ENCODE measurements around the gene KCNIP4. TPM values are rescaled to one million over a fixed set of nuclear protein-coding genes. Genes with fewer than 3 reads are reported as not detected.

The KCNIP4 gene
- total RNA-seq, 1 experiment from 2014 or later: not detected

DNA sequence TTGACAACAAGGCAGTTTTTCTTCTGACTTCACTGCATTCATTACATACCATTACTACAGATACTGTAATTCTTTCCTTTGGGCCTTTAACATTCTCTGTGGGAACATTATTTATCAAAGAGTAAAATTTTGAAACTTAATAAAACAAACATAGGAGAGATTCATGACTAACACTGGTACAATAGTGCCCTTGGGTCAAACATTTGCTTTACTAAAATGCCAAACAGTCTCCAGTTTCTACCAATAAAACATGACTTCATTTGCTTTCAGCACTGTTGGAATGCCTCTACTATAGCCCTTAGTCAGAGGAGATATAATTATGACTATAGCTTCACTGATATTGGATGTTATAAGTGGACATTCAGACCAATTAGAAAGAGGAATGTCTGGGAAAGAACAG, 766.9 kb downstream of the KCNIP4 start:
- TF ChIP-seq, protein P1, sequence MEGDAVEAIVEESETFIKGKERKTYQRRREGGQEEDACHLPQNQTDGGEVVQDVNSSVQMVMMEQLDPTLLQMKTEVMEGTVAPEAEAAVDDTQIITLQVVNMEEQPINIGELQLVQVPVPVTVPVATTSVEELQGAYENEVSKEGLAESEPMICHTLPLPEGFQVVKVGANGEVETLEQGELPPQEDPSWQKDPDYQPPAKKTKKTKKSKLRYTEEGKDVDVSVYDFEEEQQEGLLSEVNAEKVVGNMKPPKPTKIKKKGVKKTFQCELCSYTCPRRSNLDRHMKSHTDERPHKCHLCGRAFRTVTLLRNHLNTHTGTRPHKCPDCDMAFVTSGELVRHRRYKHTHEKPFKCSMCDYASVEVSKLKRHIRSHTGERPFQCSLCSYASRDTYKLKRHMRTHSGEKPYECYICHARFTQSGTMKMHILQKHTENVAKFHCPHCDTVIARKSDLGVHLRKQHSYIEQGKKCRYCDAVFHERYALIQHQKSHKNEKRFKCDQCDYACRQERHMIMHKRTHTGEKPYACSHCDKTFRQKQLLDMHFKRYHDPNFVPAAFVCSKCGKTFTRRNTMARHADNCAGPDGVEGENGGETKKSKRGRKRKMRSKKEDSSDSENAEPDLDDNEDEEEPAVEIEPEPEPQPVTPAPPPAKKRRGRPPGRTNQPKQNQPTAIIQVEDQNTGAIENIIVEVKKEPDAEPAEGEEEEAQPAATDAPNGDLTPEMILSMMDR (conservative IDR thresholded peaks at IDR 0.05): no peak
- TF ChIP-seq EZH2 (IDR thresholded peaks at IDR 0.05; ENCODE audit: low read depth): no peak
- Histone ChIP-seq H3F3A (ENCODE audit: insufficient read depth, low read depth) (no peaks in the 10 kb centered on the region), H2AFZ (no peak overlapping the region), H4K20me1 (ENCODE audit: insufficient read depth) (no peaks in the 10 kb centered on the region), H3K4me2 (no peak overlapping the region), H3K79me2 (ENCODE audit: low read depth) (no peaks in the 10 kb centered on the region), H3K27ac (no peak overlapping the region), H3K9me2 (ENCODE audit: insufficient read depth) (no peaks in the 10 kb centered on the region), H3K27me3 (ENCODE audit: insufficient read depth, low read depth) (no peaks in the 10 kb centered on the region), H3K4me3 (no peak overlapping the region), H3K4me1 (replicated peaks; ENCODE audit: insufficient read depth) (no peaks in the 10 kb centered on the region), H3K9me3 (ENCODE audit: insufficient read depth, low read depth) (no peaks in the 10 kb centered on the region), H3K36me3 (ENCODE audit: low read depth) (no peaks in the 10 kb centered on the region)
- intact Hi-C loops (cut with micrococcal nuclease; ENCODE audit: unreplicated experiment): no loop called here
- CTCF ChIA-PET: no interaction called here
- no TSS peak for BruUV-seq (replicated peaks)
- DNase-seq: no peak
- POLR2A ChIA-PET (ENCODE audit: unreplicated experiment): no interaction called here

- Histone ChIP-seq H3K9me2 (ENCODE audit: insufficient read depth) (no peaks in the 10 kb centered on the region), H3K4me2 (no peak overlapping the region), H3K4me1 (replicated peaks; ENCODE audit: insufficient read depth) (no peaks in the 10 kb centered on the region), H4K20me1 (ENCODE audit: insufficient read depth) (no peaks in the 10 kb centered on the region), H3K36me3 (ENCODE audit: low read depth) (no peaks in the 10 kb centered on the region), H3K27ac (no peak overlapping the region), H3K4me3 (no peak overlapping the region), H3F3A (ENCODE audit: insufficient read depth, low read depth) (no peaks in the 10 kb centered on the region), H3K27me3 (ENCODE audit: insufficient read depth, low read depth) (no peaks in the 10 kb centered on the region), H2AFZ (no peak overlapping the region), H3K9me3 (ENCODE audit: insufficient read depth, low read depth) (no peaks in the 10 kb centered on the region), H3K79me2 (ENCODE audit: low read depth) (no peaks in the 10 kb centered on the region)
- BruUV-seq (replicated peaks): no TSS peak
- ChIA-PET CTCF (no interaction called here), POLR2A (ENCODE audit: unreplicated experiment) (no interaction called here)
- intact Hi-C loops (cut with micrococcal nuclease; ENCODE audit: unreplicated experiment): no loop called here
- TF ChIP-seq, protein P1 (conservative IDR thresholded peaks at IDR 0.05): no peak
- no peak for TF ChIP-seq EZH2 (IDR thresholded peaks at IDR 0.05; ENCODE audit: low read depth)
- DNase-seq: no peak
Observed at GRCh38 chr4:21177871-21178270, 770.7 kb downstream of the KCNIP4 start.

DNA sequence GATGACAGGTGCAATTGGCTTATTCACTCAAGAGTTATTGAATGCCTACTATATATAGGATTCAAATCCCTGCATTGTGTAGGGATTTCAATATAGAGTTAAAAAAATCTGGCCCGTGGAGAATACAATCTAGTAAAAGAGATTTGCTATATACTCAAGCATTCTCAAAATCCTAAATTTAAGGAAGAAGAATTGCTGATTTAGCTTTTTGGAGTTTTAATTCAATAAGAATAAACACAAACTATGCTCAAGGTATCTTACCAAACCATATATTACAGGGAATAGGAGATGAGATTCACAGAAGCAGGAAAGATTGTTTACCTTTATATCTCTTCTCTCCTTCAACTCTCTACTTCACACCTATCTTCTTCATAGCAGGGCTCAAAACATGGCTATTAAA, 771.5 kb downstream of the KCNIP4 start:
- H3K4me1 ChIP-seq (replicated peaks; ENCODE audit: insufficient read depth): no peaks in the 10 kb centered on the region
- DNase-seq: no peak
- intact Hi-C loops (cut with micrococcal nuclease; ENCODE audit: unreplicated experiment): no loop called here
- no peak overlapping the region for H3K4me3 ChIP-seq
- H3K9me2 ChIP-seq (ENCODE audit: insufficient read depth): no peaks in the 10 kb centered on the region
- H3K27me3 ChIP-seq (ENCODE audit: insufficient read depth, low read depth): no peaks in the 10 kb centered on the region
- H3F3A ChIP-seq (ENCODE audit: insufficient read depth, low read depth): no peaks in the 10 kb centered on the region
- ChIA-PET POLR2A (ENCODE audit: unreplicated experiment) (no interaction called here), CTCF (no interaction called here)
- TF ChIP-seq, protein P1 (conservative IDR thresholded peaks at IDR 0.05): no peak
- no peak for TF ChIP-seq EZH2 (IDR thresholded peaks at IDR 0.05; ENCODE audit: low read depth)
- BruUV-seq (replicated peaks): no TSS peak
- no peak overlapping the region for H2AFZ ChIP-seq
- H3K36me3 ChIP-seq (ENCODE audit: low read depth): no peaks in the 10 kb centered on the region
- no peaks in the 10 kb centered on the region for H3K9me3 ChIP-seq (ENCODE audit: insufficient read depth, low read depth)
- no peak overlapping the region for H3K4me2 ChIP-seq
- no peak overlapping the region for H3K27ac ChIP-seq
- no peaks in the 10 kb centered on the region for H4K20me1 ChIP-seq (ENCODE audit: insufficient read depth)
- no peaks in the 10 kb centered on the region for H3K79me2 ChIP-seq (ENCODE audit: low read depth)
